Measurements from ENCODE around the gene TAB2. TPM values are rescaled to one million over a fixed set of nuclear protein-coding genes. Genes with fewer than 3 reads are reported as not detected.

TAB2 gene
- total and polyA plus RNA-seq, 2 donors (not counting 1 experiment from before 2014, with no cell fraction given): 31.6 to 88.5 TPM

- Mint-ChIP-seq H3K4me1 (peaks cover 7% of the 10 kb centered on the region), H3K27me3 (no peaks in the 10 kb centered on the region), H3K27ac (no peak overlapping the region), H3K9me3 (ENCODE audit: insufficient read depth) (no peaks in the 10 kb centered on the region), H3K4me3 (peak overlapping the region; percentile 49)
- ChIA-PET POLR2A (interaction anchor here (0.7 to 2.5 kb wide), 3 partner anchors 36 to 755 kb away, joined by 3 to 10 read pairs (median 3); no protein-coding TSS in a partner anchor), CTCF (interaction anchor here (0.6 to 8.4 kb wide), 100 partner anchors 9 to 872 kb away, joined by 3 to 201 read pairs (median 5); partner anchors contain the start of genes TAB2, UST and ZC3H12D)
- Histone ChIP-seq H3K4me2 (replicated peaks; ENCODE audit: low read depth, low read length, poor library complexity, severe bottlenecking) (peak overlapping the region; percentile 74), H3K9me3 (ENCODE audit: control extremely low read depth in 1 of 3, control insufficient read depth in 2 of 3, insufficient read depth in 1 of 3, low read length in 2 of 3) (no peaks in the 10 kb centered on the region), H3K27ac (ENCODE audit: low read length in 2 of 2) (no peak overlapping the region), H3K27me3 (replicated peaks in 1 of 4; ENCODE audit: control extremely low read depth in 1 of 4, control insufficient read depth in 3 of 4, insufficient read depth in 4 of 4, low read length in 3 of 4) (no peaks in the 10 kb centered on the region), H4K20me1 (ENCODE audit: control insufficient read depth, insufficient read depth, low read length, poor library complexity, severe bottlenecking) (no peaks in the 10 kb centered on the region), H3K4me3 (ENCODE audit: control extremely low read depth in 1 of 5, extremely low read depth in 1 of 5, insufficient read depth in 1 of 5, low read depth in 2 of 5, low read length in 4 of 5) (no peak overlapping the region), H3K79me2 (ENCODE audit: control insufficient read depth, insufficient read depth, low read length) (no peaks in the 10 kb centered on the region), H3K9ac (ENCODE audit: low read length) (no peak overlapping the region), H2AFZ (ENCODE audit: insufficient read depth, low read depth, low read length, poor library complexity, severe bottlenecking) (peak overlapping the region; percentile 72), H3K4me1 (ENCODE audit: control insufficient read depth in 2 of 2, insufficient read depth in 2 of 2, low read length in 2 of 2) (peaks cover 0 to 7% of the 10 kb centered on the region in 2 donors), H3K36me3 (replicated peaks in 1 of 2; ENCODE audit: control extremely low read depth in 1 of 2, control insufficient read depth in 1 of 2, extremely low read depth in 1 of 2, insufficient read depth in 2 of 2, low read length in 1 of 2) (no peaks in the 10 kb centered on the region)
- ATAC-seq (ENCODE audit: low read depth): peak; percentile 92
- intact Hi-C loops (cut with micrococcal nuclease): loop anchor here (1.0 kb wide), 3 partner anchors 85 to 404 kb away; no protein-coding TSS in a partner anchor
- TF ChIP-seq EZH2 (IDR thresholded peaks at IDR 0.05; ENCODE audit: borderline replicate concordance, insufficient read depth, low read depth, low read length, poor library complexity, severe bottlenecking) (no peak), CTCF (IDR thresholded peaks at IDR 0.05) (peak; percentile 96)
- 3% methylated on average over 12 of the region's 19 CpGs for WGBS (ENCODE audit: insufficient coverage)
- peak; percentile 87 for DNase-seq
Observed at GRCh38 chr6:149431905-149432775, 114.6 kb downstream of the TAB2 start.

GRCh38 chr6:149433405-149433804 lies 115.9 kb downstream of the TAB2 start:
- H3K4me3 Mint-ChIP-seq: no peak overlapping the region

More at GRCh38 chr6:149433405-149433804, 115.9 kb downstream of the TAB2 start:
- Mint-ChIP-seq H3K27ac (no peak overlapping the region), H3K9me3 (ENCODE audit: insufficient read depth) (no peaks in the 10 kb centered on the region), H3K27me3 (no peaks in the 10 kb centered on the region), H3K4me1 (peaks cover 20% of the 10 kb centered on the region)
- WGBS (ENCODE audit: insufficient coverage): 90% methylated on average over 2 of the region's 2 CpGs
- Histone ChIP-seq H3K9ac (ENCODE audit: low read length) (no peak overlapping the region), H4K20me1 (ENCODE audit: control insufficient read depth, insufficient read depth, low read length, poor library complexity, severe bottlenecking) (no peaks in the 10 kb centered on the region), H3K4me1 (ENCODE audit: control insufficient read depth in 2 of 2, insufficient read depth in 2 of 2, low read length in 2 of 2) (peaks cover 0 to 7% of the 10 kb centered on the region in 2 donors), H3K4me2 (replicated peaks; ENCODE audit: low read depth, low read length, poor library complexity, severe bottlenecking) (no peak overlapping the region), H3K9me3 (ENCODE audit: control extremely low read depth in 1 of 3, control insufficient read depth in 2 of 3, insufficient read depth in 1 of 3, low read length in 2 of 3) (no peaks in the 10 kb centered on the region), H3K79me2 (ENCODE audit: control insufficient read depth, insufficient read depth, low read length) (no peaks in the 10 kb centered on the region), H2AFZ (ENCODE audit: insufficient read depth, low read depth, low read length, poor library complexity, severe bottlenecking) (no peak overlapping the region), H3K4me3 (ENCODE audit: control extremely low read depth in 1 of 5, extremely low read depth in 1 of 5, insufficient read depth in 1 of 5, low read depth in 2 of 5, low read length in 4 of 5) (no peak overlapping the region), H3K27ac (ENCODE audit: low read length in 2 of 2) (no peak overlapping the region), H3K36me3 (replicated peaks in 1 of 2; ENCODE audit: control extremely low read depth in 1 of 2, control insufficient read depth in 1 of 2, extremely low read depth in 1 of 2, insufficient read depth in 2 of 2, low read length in 1 of 2) (no peaks in the 10 kb centered on the region), H3K27me3 (replicated peaks in 1 of 4; ENCODE audit: control extremely low read depth in 1 of 4, control insufficient read depth in 3 of 4, insufficient read depth in 4 of 4, low read length in 3 of 4) (no peaks in the 10 kb centered on the region)
- ATAC-seq (ENCODE audit: low read depth): no peak
- ChIA-PET POLR2A (interaction anchor here (2.5 kb wide), 1 partner anchor 244 kb away, joined by 10 read pairs; no protein-coding TSS in a partner anchor), CTCF (interaction anchor here (0.7 to 8.4 kb wide), 21 partner anchors 9 to 856 kb away, joined by 3 to 201 read pairs (median 9); no protein-coding TSS in a partner anchor)
- TF ChIP-seq CTCF (IDR thresholded peaks at IDR 0.05) (no peak), EZH2 (IDR thresholded peaks at IDR 0.05; ENCODE audit: borderline replicate concordance, insufficient read depth, low read depth, low read length, poor library complexity, severe bottlenecking) (no peak)
- intact Hi-C loops (cut with micrococcal nuclease): no loop called here
- no peak for DNase-seq
